ENCODE results near the gene EEFSEC. TPM values are rescaled to one million over a fixed set of nuclear protein-coding genes. Genes with fewer than 3 reads are reported as not detected.

EEFSEC gene
- total and polyA plus RNA-seq, 8 donors, result 11.5 to 23.0 (median 19.9) TPM

GRCh38 chr3:128433837-128434165 lies 280.5 kb downstream of the EEFSEC start:
- Histone ChIP-seq H3K4me1 (peaks cover 5 to 12% of the 10 kb centered on the region in 2 donors), H3K9me3 (no peaks in the 10 kb centered on the region), H3K27ac (no peak overlapping the region), H3K27me3 (peaks cover 22 to 74% of the 10 kb centered on the region in 2 donors), H3K4me3 (no peak overlapping the region), H3K36me3 (no peaks in the 10 kb centered on the region)
- DNase-seq (no peak), ATAC-seq (no peak)
- intact Hi-C loops (cut with DNase I), result no loop called here
- TF ChIP-seq, protein P1, sequence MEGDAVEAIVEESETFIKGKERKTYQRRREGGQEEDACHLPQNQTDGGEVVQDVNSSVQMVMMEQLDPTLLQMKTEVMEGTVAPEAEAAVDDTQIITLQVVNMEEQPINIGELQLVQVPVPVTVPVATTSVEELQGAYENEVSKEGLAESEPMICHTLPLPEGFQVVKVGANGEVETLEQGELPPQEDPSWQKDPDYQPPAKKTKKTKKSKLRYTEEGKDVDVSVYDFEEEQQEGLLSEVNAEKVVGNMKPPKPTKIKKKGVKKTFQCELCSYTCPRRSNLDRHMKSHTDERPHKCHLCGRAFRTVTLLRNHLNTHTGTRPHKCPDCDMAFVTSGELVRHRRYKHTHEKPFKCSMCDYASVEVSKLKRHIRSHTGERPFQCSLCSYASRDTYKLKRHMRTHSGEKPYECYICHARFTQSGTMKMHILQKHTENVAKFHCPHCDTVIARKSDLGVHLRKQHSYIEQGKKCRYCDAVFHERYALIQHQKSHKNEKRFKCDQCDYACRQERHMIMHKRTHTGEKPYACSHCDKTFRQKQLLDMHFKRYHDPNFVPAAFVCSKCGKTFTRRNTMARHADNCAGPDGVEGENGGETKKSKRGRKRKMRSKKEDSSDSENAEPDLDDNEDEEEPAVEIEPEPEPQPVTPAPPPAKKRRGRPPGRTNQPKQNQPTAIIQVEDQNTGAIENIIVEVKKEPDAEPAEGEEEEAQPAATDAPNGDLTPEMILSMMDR (IDR thresholded peaks at IDR 0.05), result no peak

DNA sequence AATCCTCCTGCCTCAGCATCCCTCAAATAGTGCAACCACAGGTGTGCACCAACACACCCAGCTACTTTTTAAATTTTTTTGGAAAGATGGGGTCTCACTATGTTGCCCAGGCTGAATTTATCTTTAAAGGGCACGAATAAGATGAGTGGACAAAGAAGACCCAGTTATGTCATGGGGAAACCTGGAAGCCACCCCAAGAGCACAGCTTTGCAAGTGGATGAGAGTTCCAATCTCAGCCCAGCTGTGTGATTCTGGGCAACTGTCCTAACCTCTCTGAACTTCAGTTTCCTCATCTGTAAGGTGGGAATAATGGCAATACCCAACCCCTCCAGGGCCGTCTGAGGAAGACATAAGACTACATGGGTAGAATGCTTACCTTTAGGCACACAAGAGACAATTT lies 281.2 kb downstream of the EEFSEC start:
- Histone ChIP-seq H3K36me3 (no peaks in the 10 kb centered on the region), H3K9me3 (no peaks in the 10 kb centered on the region), H3K4me1 (peaks cover 5 to 12% of the 10 kb centered on the region in 2 donors), H3K27ac (no peak overlapping the region), H3K4me3 (no peak overlapping the region), H3K27me3 (peaks cover 22 to 69% of the 10 kb centered on the region in 2 donors)
- TF ChIP-seq, protein P1 (IDR thresholded peaks at IDR 0.05), result no peak
- intact Hi-C loops (cut with DNase I), result no loop called here
- DNase-seq (no peak), ATAC-seq (no peak)

GRCh38 chr3:128435058-128435457 lies 281.8 kb downstream of the EEFSEC start:
- Histone ChIP-seq H3K27ac (no peak overlapping the region), H3K4me3 (no peak overlapping the region), H3K4me1 (peaks cover 5 to 12% of the 10 kb centered on the region in 2 donors), H3K36me3 (no peaks in the 10 kb centered on the region), H3K9me3 (no peaks in the 10 kb centered on the region), H3K27me3 (peaks cover 22 to 64% of the 10 kb centered on the region in 2 donors)
- TF ChIP-seq, protein P1 (IDR thresholded peaks at IDR 0.05), result no peak
- intact Hi-C loops (cut with DNase I), result no loop called here
- DNase-seq (peak in 2 of 4 donors; percentile 32 to 72), ATAC-seq (no peak)

DNA sequence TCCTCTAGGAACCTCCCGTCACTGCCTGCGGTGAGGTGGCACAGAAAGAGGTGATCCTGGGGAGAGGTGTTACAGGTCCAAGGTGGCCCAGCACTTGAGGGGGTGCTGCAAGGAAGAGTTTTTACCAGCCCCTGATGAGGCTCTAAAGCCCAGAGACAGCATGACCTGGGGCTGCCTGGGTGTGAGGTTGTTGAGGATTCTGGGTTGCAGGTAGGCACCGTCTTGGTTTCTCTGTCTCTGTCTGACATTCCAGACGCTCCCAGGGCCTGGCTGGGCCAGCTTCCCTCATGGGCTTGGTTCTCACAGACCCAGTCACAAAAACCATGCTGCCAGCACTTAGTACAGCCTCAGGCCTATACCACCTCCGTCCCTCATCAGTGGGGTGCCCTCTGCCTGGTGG lies 282.3 kb downstream of the EEFSEC start:
- TF ChIP-seq, protein P1 (IDR thresholded peaks at IDR 0.05), result no peak
- Histone ChIP-seq H3K4me3 (no peak overlapping the region), H3K9me3 (no peaks in the 10 kb centered on the region), H3K4me1 (peaks cover 5 to 12% of the 10 kb centered on the region in 2 donors), H3K36me3 (no peaks in the 10 kb centered on the region), H3K27ac (no peak overlapping the region), H3K27me3 (peaks cover 22 to 60% of the 10 kb centered on the region in 2 donors)
- ATAC-seq (no peak), DNase-seq (peak in 1 of 4 donors; percentile 43)
- intact Hi-C loops (cut with DNase I), result no loop called here

GRCh38 chr3:128436214-128436613 lies 282.9 kb downstream of the EEFSEC start:
- no peak overlapping the region for H3K4me3 ChIP-seq
- ATAC-seq (no peak), DNase-seq (no peak)
- no peaks in the 10 kb centered on the region for H3K9me3 ChIP-seq
- no peak overlapping the region for H3K27ac ChIP-seq
- H3K27me3 ChIP-seq, result peaks cover 22 to 53% of the 10 kb centered on the region in 2 donors
- H3K36me3 ChIP-seq, result no peaks in the 10 kb centered on the region
- TF ChIP-seq, protein P1 (IDR thresholded peaks at IDR 0.05), result no peak
- H3K4me1 ChIP-seq, result peaks cover 5 to 12% of the 10 kb centered on the region in 2 donors
- intact Hi-C loops (cut with DNase I), result no loop called here
